ENCODE results near the gene DOK7. TPM values are rescaled to one million over a fixed set of nuclear protein-coding genes. Genes with fewer than 3 reads are reported as not detected.

DOK7 gene
- total and polyA plus RNA-seq, 4 donors, result 0.13 to 0.84 (median 0.46) TPM

DNA sequence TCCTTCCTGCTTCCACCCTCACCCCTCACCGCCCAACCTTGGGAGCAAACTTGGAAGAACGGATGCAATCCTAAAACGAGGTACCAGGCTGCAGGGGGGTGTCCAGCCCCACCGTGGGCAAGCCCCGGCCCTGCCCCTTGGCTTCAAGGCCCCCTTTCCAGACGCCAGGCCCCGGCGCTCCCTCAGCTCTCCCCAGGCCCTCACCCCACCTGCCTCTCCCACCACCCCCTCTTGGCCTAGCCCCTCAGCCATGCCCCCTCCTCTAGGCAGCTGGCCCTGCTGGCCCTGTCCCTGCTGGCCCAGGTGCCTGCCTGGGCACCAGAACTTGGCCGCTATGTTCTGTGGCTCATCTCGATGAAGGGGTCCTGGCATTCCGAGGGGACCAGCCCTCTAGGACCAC, 35.3 kb downstream of the DOK7 start:
- DNase-seq (ENCODE audit: low spot score), result no peak

More for the DNA sequence above, 35.3 kb downstream of the DOK7 start:
- 86% methylated on average over 11 of the region's 11 CpGs for WGBS
- Histone ChIP-seq H3K9ac (ENCODE audit: low read depth in 1 of 2, low read length in 2 of 2) (no peak overlapping the region), H3K9me3 (ENCODE audit: control insufficient read depth in 4 of 4, low read length in 3 of 4) (no peaks in the 10 kb centered on the region), H3K36me3 (ENCODE audit: control insufficient read depth in 4 of 4, insufficient read depth in 3 of 4, low read depth in 1 of 4, low read length in 3 of 4) (peaks cover 0 to 2% (median under 1%) of the 10 kb centered on the region in 4 donors), H3K4me1 (ENCODE audit: control insufficient read depth in 4 of 4, insufficient read depth in 4 of 4, low read length in 3 of 4) (peaks cover 0 to 3% (median 0%) of the 10 kb centered on the region in 4 donors), H3K4me3 (ENCODE audit: low read depth in 1 of 3, low read length in 3 of 3) (no peak overlapping the region), H3K27me3 (ENCODE audit: control insufficient read depth in 4 of 4, insufficient read depth in 4 of 4, low read length in 3 of 4) (no peaks in the 10 kb centered on the region), H3K27ac (ENCODE audit: low read depth in 1 of 2, low read length in 2 of 2) (no peak overlapping the region)
- TF ChIP-seq RAD21 (IDR thresholded peaks at IDR 0.05) (no peak), FOXA2 (IDR thresholded peaks at IDR 0.05) (no peak), SP1 (IDR thresholded peaks at IDR 0.05) (no peak), ZBTB33 (IDR thresholded peaks at IDR 0.05) (no peak), CTCF (IDR thresholded peaks at IDR 0.05; ENCODE audit: low read depth, low read length, missing input control) (no peak), HNF4G (IDR thresholded peaks at IDR 0.05) (no peak), RXRA (IDR thresholded peaks at IDR 0.05) (no peak), JUND (IDR thresholded peaks at IDR 0.05) (no peak), EGR1 (IDR thresholded peaks at IDR 0.05; ENCODE audit: low read depth in 2 of 2) (no peak), YY1 (IDR thresholded peaks at IDR 0.05) (no peak), MAX (IDR thresholded peaks at IDR 0.05) (no peak), FOXA1 (IDR thresholded peaks at IDR 0.05) (no peak), TAF1 (conservative IDR thresholded peaks at IDR 0.05) (no peak), NR2F2 (IDR thresholded peaks at IDR 0.05) (no peak), GABPA (IDR thresholded peaks at IDR 0.05 in 1 of 2, conservative IDR thresholded peaks at IDR 0.05 in 1 of 2) (no peak), HNF4A (conservative IDR thresholded peaks at IDR 0.05) (no peak)
- TF ChIP-seq, protein P1, sequence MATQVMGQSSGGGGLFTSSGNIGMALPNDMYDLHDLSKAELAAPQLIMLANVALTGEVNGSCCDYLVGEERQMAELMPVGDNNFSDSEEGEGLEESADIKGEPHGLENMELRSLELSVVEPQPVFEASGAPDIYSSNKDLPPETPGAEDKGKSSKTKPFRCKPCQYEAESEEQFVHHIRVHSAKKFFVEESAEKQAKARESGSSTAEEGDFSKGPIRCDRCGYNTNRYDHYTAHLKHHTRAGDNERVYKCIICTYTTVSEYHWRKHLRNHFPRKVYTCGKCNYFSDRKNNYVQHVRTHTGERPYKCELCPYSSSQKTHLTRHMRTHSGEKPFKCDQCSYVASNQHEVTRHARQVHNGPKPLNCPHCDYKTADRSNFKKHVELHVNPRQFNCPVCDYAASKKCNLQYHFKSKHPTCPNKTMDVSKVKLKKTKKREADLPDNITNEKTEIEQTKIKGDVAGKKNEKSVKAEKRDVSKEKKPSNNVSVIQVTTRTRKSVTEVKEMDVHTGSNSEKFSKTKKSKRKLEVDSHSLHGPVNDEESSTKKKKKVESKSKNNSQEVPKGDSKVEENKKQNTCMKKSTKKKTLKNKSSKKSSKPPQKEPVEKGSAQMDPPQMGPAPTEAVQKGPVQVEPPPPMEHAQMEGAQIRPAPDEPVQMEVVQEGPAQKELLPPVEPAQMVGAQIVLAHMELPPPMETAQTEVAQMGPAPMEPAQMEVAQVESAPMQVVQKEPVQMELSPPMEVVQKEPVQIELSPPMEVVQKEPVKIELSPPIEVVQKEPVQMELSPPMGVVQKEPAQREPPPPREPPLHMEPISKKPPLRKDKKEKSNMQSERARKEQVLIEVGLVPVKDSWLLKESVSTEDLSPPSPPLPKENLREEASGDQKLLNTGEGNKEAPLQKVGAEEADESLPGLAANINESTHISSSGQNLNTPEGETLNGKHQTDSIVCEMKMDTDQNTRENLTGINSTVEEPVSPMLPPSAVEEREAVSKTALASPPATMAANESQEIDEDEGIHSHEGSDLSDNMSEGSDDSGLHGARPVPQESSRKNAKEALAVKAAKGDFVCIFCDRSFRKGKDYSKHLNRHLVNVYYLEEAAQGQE (IDR thresholded peaks at IDR 0.05), result no peak
- TF ChIP-seq, protein P2, sequence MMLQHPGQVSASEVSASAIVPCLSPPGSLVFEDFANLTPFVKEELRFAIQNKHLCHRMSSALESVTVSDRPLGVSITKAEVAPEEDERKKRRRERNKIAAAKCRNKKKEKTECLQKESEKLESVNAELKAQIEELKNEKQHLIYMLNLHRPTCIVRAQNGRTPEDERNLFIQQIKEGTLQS (IDR thresholded peaks at IDR 0.05), result no peak
